NOMO-1 treated with dmso at 0.1 percent for 144 hours (cell line): ENCODE data around the gene ACBD7.

ENCODE experiments used
- DNase-seq: peaks from one replicate; lab custom pipeline; 2025; ENCODE audit not compliant: unreplicated experiment; lab: John Stamatoyannopoulos, UW

Gene ACBD7

DNA sequence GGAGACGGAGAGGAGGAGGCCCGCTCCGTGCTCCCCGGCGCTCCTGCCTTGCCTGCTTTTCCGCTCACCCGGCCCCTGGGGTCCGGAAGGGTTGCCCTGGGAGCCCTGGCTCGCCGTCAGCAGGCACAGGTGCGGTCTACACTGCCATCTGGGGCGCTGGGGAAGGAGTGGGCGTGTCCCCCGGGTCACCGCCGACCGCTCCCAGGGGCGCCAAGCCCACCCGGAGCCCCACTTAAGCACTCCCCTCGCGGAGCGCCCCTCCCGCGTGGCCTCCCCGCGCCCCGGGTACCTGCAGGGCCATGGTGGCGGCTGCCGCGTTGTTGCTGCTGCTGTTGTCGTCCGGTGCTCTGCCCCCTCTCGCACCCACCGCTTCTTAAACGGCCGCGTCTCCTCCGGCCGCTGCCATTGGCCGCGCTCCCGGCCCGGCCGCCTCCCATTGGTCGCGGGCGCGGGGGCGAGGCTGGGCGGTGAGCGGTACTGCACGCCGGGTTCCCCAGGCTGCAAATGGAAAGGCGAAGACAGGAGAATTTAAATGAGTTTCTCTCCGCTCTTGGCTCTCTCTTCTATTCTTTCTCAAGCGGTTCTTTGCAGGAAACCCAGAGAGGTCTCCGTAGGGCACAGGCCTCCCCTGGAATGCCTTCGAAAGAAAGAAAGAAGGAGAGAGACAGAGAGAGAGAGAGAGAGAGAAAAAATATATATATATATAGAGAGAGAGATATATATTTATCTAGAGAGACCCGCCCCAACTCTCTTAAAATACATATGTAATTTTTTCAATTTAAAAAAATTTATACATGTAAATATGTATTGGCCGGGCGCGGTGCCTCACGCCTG, at the start of gene ACBD7:
TSS of gene ACBD7 (minus strand) at position 349 of the 834 bp plus-strand sequence. CDS start at position 301, 48 bp downstream.
- DNase-seq, result peak; percentile 82

DNA sequence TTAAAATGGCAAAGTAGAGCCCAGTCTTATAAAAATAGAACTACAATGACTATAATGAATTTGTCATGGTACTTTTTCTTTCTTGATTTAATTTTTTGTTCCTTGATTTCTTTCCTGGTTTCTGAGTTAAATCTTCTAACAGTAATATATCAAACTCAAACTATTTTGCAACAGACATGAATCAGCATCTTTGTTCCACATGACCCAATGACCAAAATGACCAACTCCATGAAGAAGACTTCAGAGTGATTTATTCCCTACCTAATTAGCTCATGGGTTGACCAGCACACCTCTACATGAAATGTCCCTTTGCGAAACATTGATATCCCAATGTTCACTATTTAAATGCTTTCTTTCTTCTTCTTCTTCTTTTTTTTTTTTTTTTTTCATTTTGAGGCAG, 49.1 kb upstream of the ACBD7 start:
- no peak for DNase-seq

DNA sequence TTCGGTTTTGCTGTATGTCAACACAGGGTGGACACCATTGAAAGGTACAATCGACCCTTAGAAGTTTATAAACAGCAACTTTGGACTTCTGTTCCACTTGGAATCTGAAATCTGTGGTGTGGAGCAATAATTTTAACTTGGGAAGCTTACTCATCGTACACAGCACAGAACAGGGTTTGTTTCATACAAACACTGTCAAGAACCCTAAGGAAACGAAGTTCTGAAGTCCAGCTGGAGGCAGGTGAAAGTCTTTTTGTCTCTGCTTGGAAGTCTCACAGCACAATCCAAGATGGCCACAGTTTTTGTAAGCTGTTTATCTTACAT, 48.4 kb upstream of the ACBD7 start:
- no peak for DNase-seq

DNA sequence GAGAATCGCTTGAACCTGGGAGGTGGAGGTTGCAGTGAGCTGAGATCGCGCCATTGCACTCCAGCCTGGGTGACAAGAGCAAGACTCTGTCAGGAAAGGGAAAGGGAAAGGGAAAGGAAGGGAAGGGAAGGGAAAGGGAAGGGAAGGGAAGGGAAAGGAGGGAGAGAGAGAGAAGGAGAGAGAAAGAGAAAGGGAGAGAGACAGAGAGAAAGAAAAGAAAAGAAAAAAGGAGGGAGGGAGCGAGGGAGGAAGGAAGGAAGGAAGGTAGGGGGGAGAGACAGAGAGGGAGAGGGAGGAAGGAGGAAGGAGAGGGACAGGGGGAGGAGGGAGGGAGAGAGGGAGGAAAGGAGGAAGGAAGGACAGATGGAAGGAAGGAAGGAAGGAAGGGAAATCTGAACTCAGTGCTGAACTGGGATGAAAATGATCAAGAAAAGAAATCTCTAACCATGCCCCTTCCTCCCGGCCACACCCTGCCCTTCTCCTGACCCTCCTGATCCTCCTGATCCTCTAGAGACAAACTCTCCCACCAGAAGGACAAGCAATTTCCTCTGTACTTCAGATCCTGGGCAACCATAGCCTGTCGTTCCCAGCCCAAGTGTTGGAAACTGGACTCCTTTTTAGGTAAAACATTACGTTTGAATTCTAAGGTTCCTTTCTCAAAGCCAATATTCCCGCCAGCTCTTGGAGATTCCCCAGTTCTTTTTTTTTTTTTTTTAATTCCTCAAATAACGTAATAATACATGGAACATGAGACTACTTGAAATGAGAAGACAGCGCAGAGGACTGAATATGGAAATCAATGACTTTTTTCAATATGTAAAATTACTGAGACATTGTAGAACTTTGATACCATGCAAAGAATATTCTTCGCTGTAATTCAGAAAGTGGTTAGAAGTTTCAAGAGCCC, 47.8 kb upstream of the ACBD7 start:
- DNase-seq, result no peak

DNA sequence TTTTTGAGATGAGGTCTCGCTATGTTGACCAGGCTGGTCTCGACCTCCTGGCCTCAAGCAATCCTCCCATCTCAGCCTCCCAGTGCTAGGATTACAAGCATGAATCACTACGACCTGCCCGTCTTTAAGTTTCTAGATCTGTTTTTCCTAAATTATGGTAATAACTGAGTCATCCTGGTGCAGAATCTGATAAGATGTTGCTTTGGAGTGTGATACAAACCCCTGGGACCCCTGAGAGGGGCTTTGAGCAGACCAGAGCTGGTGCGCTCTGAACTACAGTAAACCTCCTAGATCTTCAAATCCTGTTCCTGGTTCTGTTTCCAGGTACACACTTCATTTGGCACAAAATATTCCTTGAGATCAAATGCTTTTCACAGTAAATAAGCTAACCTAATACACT, 42.8 kb upstream of the ACBD7 start:
- no peak for DNase-seq

DNA sequence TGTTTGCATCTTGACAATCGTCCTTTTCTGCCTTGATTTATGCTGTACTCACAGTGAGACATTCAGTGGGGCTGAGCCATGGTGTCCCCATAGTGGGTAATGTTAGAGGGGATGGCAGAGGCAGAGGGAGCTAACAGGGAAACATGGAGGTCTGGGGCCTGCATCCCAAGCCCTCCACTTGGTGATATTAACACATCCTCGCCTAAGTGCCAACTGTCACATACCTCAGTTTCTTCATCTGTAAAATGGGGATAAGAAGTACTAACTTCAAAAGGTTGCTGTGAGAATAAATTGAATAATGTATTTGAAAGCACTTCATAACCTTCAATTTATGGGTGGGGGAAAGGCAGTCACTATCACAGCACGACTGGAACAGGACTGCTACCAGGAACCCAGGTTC, 36.3 kb upstream of the ACBD7 start:
- DNase-seq, result no peak

DNA sequence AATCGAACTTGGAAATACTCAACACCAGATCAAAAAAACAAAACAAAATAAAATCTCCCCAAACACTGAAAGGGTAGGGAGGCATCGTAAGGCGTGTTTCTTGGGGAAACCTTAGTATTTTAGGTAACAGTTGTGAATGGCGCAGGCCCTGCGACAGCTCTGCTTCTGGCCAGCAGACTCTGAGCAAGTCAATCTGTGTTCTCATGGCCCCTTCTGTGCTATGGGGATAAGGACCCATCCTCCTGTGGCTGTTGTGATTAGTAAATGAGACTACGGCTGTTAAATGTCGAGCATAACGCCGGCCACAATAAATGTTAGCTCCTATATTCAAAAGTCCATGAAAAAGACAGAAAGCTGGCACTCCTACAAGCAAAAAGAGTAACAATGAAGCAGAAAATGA, 35.6 kb upstream of the ACBD7 start:
- DNase-seq, result no peak

DNA sequence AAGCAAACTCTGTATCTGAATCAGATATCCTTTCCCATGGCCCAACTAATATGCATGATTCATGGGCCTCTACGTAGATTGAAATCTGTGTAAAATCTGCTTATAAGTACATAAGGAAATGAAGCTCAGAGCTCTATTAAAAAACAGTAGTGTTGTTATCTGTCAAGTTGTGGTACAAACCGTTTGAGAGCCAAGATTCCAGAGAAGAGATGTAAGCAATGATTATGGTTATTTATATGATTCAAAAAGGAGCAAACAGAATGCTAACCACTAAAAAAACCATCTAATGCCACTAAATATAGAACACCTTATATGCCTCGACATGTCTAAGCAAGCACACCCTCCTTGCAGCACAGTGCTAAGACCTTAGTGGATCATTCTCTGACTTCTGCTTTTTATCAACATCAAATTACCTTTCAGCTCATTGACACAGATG, 35.2 kb upstream of the ACBD7 start:
- DNase-seq, result no peak

DNA sequence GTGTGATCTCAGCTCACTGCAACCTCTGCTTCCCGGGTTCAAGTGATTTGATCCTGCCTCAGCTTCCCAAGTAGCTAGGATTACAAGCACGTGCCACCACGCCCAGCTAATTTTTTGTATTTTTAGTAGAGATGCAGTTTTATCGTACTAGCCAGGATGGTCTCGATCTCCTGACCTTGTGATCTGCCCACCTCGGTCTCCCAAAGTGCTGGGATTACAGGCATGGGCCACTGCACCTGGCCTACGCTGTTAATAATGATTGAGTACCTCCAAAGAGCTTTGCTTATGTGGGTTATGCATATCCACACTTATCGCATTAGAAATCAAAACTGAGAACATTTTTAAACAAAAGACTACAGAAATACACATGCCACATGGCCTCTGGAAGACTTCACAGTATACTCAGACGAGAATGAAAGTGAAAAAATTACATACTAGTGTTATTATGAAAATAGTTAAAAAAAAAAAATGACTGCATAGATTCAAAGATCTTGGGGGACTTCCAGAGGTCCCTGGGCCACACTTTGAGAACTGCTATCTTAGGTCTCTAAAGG, 34.0 kb upstream of the ACBD7 start:
- no peak for DNase-seq

DNA sequence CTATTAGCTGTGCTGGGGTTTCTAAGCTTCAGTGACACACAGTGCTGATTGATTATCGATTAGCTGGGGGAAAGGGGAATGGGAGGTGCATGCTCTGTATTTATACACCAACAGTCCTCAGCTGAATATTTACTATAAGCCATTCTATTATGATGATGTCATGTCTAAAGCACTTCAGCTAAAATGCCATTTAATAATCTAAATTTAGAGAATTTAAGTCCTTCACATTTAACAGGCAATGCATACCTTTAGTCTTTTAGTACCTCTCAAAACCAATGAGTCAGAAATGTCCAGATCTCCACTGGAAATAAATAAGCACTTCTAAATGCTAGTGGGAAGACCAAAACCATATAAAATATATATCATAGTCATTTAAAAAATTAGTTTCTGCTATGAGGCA, 33.1 kb upstream of the ACBD7 start:
- no peak for DNase-seq

DNA sequence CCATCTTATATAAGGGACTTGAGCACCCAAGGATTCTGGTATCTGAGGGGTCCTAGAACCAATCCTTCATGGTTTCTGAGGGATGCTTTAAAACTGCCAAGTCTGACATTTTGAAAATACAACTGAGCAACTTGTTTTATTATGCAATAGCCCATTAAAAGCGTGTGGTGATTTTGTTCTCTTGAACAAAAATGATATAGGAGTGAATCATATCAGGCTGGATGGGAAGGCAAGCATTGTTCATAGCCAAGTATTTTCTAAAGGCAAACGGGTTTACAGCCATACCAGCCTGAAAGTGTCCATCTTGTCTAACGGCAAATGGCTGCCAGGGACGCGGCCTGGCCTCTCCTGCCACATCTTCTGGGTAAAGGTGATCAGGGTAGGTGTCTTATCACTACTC, 31.9 kb upstream of the ACBD7 start:
- no peak for DNase-seq

DNA sequence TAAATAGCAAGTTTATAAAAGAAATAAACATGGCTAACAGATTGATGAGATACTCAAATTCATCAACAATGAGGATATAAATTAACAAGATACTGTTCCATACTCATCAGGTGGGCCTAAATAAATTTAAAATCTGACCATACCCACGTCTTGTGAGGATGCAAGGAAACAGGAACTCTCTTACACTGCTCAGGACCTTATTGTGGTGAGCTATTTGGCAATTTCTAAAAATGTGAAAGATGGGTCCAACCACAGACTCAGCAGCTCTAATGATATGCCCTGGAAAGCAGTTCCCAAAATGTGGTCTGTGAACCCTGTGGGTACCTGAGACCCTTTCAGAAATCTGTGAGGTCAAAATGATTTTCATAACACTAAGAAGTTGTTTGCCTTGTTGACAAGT, 30.0 kb upstream of the ACBD7 start:
- DNase-seq, result peak; percentile 25

DNA sequence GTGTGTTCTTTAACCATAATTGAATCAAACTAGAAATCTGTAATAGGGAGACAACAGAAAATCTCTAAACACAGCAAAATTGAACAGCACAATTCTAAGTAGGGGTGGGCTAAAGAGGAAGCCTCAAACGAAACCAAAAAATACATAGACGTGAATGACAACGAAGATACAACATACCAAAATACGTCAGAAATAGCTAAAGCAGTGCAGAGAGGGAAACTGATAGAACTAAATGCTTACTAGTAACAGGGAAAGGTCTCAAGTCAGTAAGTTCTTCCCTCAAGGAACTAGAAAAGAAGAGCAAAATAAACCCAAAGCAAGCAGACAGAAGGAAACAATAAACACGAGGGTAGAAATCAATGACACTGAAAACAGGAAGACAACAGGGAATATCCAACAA, 27.6 kb upstream of the ACBD7 start:
- no peak for DNase-seq

DNA sequence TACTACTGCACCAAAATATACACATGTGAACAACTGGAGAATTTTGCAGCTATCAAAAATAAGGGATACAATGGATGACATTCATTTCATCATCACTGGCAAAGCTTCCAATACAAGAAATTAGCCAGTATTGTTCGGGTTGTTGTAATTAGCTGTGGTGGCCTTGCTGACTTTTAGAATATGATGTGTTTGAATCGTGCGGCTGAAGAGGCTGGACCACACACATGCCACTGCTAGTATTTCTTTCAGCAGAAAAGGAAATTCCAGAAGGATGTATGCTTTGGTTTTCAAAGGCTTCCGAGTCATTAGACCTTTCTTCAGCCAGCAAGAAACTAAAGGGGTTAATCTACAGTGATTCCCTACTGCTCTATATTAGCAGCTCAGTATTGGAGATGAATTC, 25.2 kb upstream of the ACBD7 start:
- no peak for DNase-seq

DNA sequence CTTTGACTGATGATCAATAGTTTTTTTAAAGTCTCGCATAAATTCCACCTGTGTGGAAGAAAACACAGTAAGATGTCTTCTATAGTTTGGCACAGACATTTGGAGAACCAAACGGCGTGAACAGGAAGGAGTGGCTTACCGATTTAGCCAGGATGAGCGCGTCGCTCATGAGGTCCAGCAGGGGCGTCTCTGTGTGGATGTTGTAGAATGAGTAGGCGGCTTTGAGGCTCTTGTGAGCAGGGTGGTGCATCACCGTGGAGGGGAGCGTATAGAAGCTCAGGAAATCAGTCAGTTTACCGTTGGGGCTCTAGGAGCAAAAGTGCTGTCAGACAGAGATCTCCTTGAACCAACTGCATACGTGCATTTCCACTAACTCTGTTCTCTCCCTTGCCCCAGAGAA, 24.1 kb upstream of the ACBD7 start:
- no peak for DNase-seq

DNA sequence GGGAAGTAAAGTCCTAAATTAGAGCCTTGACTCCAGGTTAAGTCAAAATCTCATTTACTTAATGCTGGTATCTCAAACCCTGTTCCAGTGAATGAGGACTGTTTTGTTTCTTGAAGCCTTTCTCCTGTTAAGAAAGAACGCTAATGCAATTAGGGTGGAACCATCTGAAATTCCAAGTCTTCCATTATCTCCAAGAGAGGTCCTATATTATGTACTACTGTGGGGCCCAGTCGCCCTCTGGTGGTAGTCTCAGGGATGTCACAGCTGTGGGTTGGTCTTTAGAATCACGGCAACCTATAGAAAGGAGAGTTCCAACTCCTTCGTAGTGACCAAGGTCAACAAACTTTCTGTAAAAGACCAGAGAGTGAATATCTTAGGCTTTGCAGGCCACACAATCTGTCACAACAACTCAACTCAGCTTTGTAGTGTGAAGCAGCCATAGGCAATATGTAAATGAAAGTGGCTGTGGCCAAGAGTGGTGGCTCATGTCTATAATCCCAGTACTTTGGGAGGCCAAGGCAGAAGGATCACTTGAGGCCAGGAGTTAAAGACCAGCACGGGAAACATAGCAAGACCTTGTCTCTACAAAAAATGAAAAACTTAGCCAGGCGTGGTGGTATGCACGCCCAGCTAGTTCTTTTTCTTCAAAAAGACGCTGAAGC, 17.9 kb upstream of the ACBD7 start:
- peak; percentile 1 for DNase-seq

DNA sequence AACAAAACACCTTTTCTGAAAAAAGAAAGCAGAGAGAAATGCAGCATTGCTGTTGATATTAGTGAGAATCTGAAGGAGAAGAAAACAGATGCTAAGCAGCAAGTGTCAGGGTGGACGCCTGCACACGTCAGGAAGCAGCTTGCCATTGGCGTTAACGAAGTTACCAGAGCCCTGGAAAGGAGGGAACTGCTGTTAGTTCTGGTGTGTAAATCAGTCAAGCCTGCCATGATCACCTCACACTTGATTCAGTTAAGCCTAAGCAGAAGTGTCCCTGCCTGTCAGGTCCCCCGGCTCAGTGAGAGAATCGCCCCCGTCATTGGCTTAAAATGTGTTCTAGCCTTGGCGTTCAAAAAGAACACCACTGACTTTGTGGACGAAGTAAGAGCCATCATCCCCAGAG, 14.9 kb upstream of the ACBD7 start:
- DNase-seq, result no peak

DNA sequence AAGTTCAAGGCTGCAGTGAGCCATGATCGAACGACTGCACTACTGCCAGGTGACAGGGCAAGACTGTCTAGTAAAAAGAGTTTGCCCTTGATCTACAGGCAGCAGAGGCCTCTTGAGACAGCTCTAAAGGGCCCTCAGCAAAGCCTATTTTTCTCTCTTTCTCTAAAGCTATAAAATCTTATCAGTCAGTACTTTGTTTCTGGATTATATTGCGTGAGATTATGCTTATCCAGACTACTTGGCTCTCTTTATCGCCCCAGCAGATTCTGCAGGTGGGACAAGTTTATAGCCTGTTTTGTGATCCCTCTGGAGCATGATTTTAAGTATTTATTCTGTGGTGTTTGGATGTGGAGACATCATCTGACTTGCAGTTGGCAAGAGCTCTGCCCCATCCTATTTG, 11.3 kb upstream of the ACBD7 start:
- no peak for DNase-seq

DNA sequence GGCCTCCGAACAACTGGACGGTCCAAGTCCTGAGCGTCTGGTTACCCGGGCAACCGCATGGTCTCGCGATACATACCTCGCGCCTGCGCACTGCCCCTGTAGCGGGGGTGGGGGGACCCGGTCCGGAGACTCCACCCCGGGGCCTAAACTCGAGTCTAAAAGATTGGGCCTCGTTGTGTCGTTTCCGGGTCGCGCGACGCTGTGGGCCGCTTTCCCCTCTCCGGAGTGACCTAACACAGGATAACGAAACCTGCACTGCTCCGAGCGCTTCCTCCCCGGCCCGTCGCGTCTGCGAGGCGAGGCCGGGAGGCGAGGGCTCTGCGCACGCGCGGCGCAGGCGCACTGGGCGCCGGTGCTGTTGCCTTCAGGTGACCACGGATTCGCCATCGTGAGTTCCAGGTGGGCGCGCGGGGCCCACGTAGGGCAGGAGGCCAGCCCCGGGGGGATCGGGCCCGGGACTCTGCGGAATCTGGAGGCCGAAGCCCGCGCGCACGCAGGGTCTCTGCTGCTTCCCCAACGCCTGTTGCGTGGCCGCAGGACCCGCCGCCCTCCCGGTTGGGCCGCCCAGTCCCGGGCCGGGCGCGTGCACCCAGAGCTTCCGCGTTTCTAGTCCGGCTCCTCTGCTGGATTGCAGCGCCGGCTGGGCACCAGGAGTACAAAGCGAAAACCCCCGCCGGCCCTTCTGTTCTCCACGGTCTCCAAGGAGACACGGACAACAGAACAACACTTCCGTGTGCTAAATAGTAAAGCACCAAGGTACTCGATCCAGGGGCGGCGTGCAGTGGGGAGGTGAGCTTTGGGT, 8.6 kb upstream of the ACBD7 start, which contains the start of gene RPP38:
TSS of gene RPP38 (plus strand) at position 345 of the 802 bp plus-strand sequence. CDS start 5,960 bp downstream, outside the sequence.
- DNase-seq, result peak; percentile 89

DNA sequence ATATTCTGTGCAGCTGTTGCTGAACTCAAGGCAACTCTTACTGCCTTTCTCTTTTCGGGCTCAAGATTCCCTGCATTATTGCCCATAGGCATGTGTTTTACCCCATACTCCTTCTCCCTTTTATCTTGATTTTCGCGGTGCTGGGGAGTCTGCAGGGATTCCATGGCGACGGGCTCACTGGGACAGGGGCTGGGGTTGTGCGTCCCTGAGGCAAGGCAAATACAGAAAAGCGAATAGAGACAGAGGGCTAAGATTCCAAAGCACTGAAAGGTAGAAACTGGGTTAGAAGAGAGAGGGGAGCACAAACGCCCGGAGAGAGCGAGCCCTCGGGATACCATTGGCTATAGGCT, 8.1 kb upstream of the ACBD7 start:
- DNase-seq, result no peak
